IPS-18a (cell line): Measurements from ENCODE around the gene DPYD.

ENCODE experiments used
- H3K27ac ChIP-seq: one replicate; pipeline ENCODE4 v1.5.1; 2013; ENCODE audit warnings: low read length
- H3K27me3 ChIP-seq: one replicate; pipeline ENCODE4 v1.6.1; 2013; ENCODE audit warnings: mild to moderate bottlenecking, low read length; ENCODE audit not compliant: control insufficient read depth, insufficient read depth
- H3K36me3 ChIP-seq: one replicate; pipeline ENCODE4 v1.6.1; 2013; ENCODE audit warnings: low read depth, low read length; ENCODE audit not compliant: control insufficient read depth
- H3K4me1 ChIP-seq: one replicate; pipeline ENCODE4 v1.6.1; 2013; ENCODE audit warnings: low read depth, low read length; ENCODE audit not compliant: control insufficient read depth
- H3K4me3 ChIP-seq: one replicate; pipeline ENCODE4 v1.5.1; 2013; ENCODE audit warnings: low read length
- H3K9ac ChIP-seq: one replicate; pipeline ENCODE4 v1.6.1; 2013; ENCODE audit warnings: mild to moderate bottlenecking, low read length, moderate library complexity
- H3K9me3 ChIP-seq: one replicate; pipeline ENCODE4 v1.6.1; 2013; ENCODE audit warnings: low read depth, low read length; ENCODE audit not compliant: control insufficient read depth

DPYD gene

DNA sequence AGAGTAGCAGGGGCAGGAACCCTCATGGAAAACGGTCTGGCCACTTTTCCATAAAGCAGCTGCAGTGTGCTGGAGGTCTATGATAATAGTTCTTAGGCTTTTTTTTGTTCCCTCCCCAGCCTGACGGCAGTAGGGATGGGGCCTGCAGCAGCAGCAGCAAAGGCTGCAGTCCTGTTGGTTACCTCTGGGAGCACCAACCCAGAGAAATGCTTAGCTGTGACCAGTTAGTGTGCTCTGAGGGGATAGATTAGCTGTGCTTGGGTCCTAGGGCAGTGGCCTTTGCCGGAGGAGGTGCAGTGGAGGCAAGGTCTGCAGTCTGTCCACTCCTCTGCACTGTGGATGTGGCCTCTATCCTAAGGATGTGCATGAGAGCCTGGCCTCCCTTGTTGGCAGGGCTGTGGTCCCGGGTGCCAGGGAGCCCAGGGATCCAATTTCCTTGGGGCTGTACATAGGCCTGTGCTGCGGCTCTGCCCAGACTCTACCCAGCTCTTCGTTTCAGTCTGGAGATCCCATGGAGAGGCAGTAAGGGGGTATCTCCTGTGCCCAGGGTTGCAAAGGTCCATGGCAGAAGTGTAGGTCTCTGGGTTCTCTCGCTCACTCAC lies 876.6 kb downstream of the DPYD start:
- Histone ChIP-seq H3K36me3 (no peaks in the 10 kb centered on the region), H3K9ac (no peak overlapping the region), H3K9me3 (no peaks in the 10 kb centered on the region), H3K27ac (no peak overlapping the region), H3K4me1 (no peaks in the 10 kb centered on the region), H3K27me3 (no peaks in the 10 kb centered on the region), H3K4me3 (no peak overlapping the region)

- no peaks in the 10 kb centered on the region for H3K36me3 ChIP-seq
- no peaks in the 10 kb centered on the region for H3K9me3 ChIP-seq
- no peak overlapping the region for H3K9ac ChIP-seq
- no peaks in the 10 kb centered on the region for H3K27me3 ChIP-seq
- no peaks in the 10 kb centered on the region for H3K4me1 ChIP-seq
- H3K4me3 ChIP-seq: no peak overlapping the region
- H3K27ac ChIP-seq: no peak overlapping the region
Observed at GRCh38 chr1:97042551-97042950, 878.3 kb downstream of the DPYD start.

DNA sequence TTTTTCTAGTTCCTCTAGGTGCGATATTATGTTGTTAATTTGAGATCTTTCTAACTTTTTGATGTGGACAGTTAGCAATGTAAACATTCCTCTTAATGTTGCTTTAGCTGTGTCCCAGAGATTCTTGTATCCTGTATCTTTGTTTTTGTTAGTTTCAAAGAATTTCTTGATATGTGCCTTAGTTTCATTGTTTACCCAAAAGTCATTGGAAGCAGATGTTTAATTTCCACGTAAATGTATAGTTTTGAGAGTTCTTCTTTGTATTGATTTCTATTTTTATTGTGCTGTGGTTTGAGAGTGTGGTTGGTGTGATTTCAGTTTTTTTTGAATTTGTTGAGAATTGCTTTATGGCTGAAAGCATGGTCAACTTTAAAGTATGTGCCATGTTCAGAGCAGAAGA lies 879.8 kb downstream of the DPYD start:
- no peak overlapping the region for H3K27ac ChIP-seq
- no peak overlapping the region for H3K4me3 ChIP-seq
- no peaks in the 10 kb centered on the region for H3K27me3 ChIP-seq

DNA sequence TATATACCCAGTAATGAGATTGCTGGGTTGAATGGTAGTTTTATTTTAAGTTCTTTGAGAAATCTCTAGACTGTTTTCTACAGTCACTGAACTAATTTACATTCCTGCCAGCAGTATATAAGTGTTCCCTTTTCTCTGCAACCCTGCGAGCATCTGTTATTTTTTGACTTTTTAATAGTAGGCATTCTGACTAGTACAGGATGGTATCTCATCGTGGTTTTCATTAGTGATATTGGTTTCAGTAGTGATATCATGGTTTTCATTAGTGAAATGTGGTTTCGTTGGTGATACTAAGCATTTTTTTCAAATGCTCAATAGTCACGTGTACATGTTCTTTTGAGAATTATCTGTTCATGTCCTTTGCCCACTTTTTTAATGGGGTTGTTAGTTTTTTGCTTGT lies 882.4 kb downstream of the DPYD start:
- H3K4me1 ChIP-seq: no peaks in the 10 kb centered on the region
- no peaks in the 10 kb centered on the region for H3K9me3 ChIP-seq
- H3K4me3 ChIP-seq: no peak overlapping the region
- H3K27ac ChIP-seq: no peak overlapping the region
- no peaks in the 10 kb centered on the region for H3K27me3 ChIP-seq
- H3K36me3 ChIP-seq: no peaks in the 10 kb centered on the region
- no peak overlapping the region for H3K9ac ChIP-seq

More for the DNA sequence above, 879.8 kb downstream of the DPYD start:
- Histone ChIP-seq H3K9me3 (no peaks in the 10 kb centered on the region), H3K36me3 (no peaks in the 10 kb centered on the region), H3K9ac (no peak overlapping the region), H3K4me1 (no peaks in the 10 kb centered on the region)

DNA sequence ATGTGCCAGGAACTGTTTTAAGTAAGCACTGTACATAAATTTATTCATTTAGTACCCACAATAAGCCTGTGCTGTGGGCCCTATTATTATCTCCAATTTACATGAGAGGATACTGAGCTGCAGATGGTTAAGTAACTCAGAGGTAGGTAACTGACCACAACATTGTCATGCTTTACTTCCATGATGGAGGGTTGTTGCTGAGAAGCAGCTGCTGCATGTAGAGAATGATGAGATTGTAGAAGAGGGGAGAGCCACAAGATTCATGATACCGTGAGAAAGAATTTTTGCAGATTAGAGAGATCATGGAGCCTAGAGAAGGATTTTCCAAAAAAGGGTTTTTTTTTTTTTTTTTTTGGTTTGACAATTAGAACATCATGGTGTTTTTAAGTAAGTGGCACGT lies 886.2 kb downstream of the DPYD start:
- H3K9ac ChIP-seq: no peak overlapping the region
- no peaks in the 10 kb centered on the region for H3K36me3 ChIP-seq
- no peaks in the 10 kb centered on the region for H3K9me3 ChIP-seq
- H3K4me1 ChIP-seq: no peaks in the 10 kb centered on the region
- H3K4me3 ChIP-seq: no peak overlapping the region
- no peak overlapping the region for H3K27ac ChIP-seq
- no peaks in the 10 kb centered on the region for H3K27me3 ChIP-seq

GRCh38 chr1:97033949-97034348 lies 886.9 kb downstream of the DPYD start:
- no peak overlapping the region for H3K27ac ChIP-seq
- no peak overlapping the region for H3K4me3 ChIP-seq
- no peaks in the 10 kb centered on the region for H3K4me1 ChIP-seq
- no peaks in the 10 kb centered on the region for H3K27me3 ChIP-seq
- H3K9ac ChIP-seq: no peak overlapping the region
- H3K9me3 ChIP-seq: no peaks in the 10 kb centered on the region
- no peaks in the 10 kb centered on the region for H3K36me3 ChIP-seq
